Measurements from ENCODE around the gene FLT3.

GRCh38 chr13:28031896-28032288, 68.5 kb downstream of the FLT3 start:
- no peak for TF ChIP-seq CTCF (IDR thresholded peaks at IDR 0.05)
- TF ChIP-seq POLR2AphosphoS5 (IDR thresholded peaks at IDR 0.05): no peak
- TF ChIP-seq EP300 (IDR thresholded peaks at IDR 0.05): no peak
